GM23338 (cell line): Measurements from ENCODE around the gene DLG2. TPM values are rescaled to one million over a fixed set of nuclear protein-coding genes. Genes with fewer than 3 reads are reported as not detected.

Experiments used
- ATAC-seq: fragments of 200-7000 bp; cut with Tn5 transposase; 3 replicates; pipeline ENCODE4 v1.9.1; 2020
- DNase-seq: peaks from one replicate; pipeline ENCODE4 v3.0.0-alpha.2; 2015; ENCODE audit warnings: low spot score
- H2AFZ ChIP-seq: fragments of 200-600 bp; sonication (generic); 2 replicates; pipeline ENCODE4 v1.8.0; 2016; ENCODE audit warnings: antibody characterized with exemption, mild to moderate bottlenecking, moderate library complexity
- H3F3A ChIP-seq: fragments of 200-600 bp; sonication (generic); replicated peaks from 2 replicates; pipeline ENCODE4 v1.8.0; 2017; ENCODE audit warnings: antibody characterized with exemption, mixed run types, low read depth
- H3K27ac ChIP-seq: fragments of 200-600 bp; sonication (generic); 2 replicates; pipeline ENCODE4 v1.6.1; 2016; ENCODE audit warnings: low read depth
- H3K27me3 ChIP-seq: fragments of 200-600 bp; sonication (generic); 2 replicates; pipeline ENCODE4 v1.8.0; 2016; ENCODE audit warnings: mild to moderate bottlenecking, mixed run types, moderate library complexity; ENCODE audit not compliant: insufficient read depth
- H3K36me3 ChIP-seq: fragments of 200-600 bp; sonication (generic); 2 replicates; pipeline ENCODE4 v1.8.0; 2016; ENCODE audit warnings: mild to moderate bottlenecking; ENCODE audit not compliant: insufficient read depth
- H3K4me1 ChIP-seq: fragments of 200-600 bp; sonication (generic); 2 replicates; pipeline ENCODE4 v1.8.0; 2016; ENCODE audit warnings: mild to moderate bottlenecking, moderate library complexity; ENCODE audit not compliant: insufficient read depth
- H3K4me2 ChIP-seq: fragments of 200-600 bp; sonication (generic); 2 replicates; pipeline ENCODE4 v1.7.1; 2017; ENCODE audit warnings: mixed run types
- H3K4me3 ChIP-seq: fragments of 200-600 bp; sonication (generic); 2 replicates; pipeline ENCODE4 v1.6.1; 2016; ENCODE audit warnings: mixed run types
- H3K79me2 ChIP-seq: fragments of 200-600 bp; sonication (generic); replicated peaks from 2 replicates; pipeline ENCODE4 v1.8.0; 2017; ENCODE audit warnings: mild to moderate bottlenecking; ENCODE audit not compliant: insufficient read depth
- H3K9me2 ChIP-seq: fragments of 200-600 bp; sonication (generic); 2 replicates; pipeline ENCODE4 v1.8.0; 2017; ENCODE audit not compliant: insufficient read depth
- H4K20me1 ChIP-seq: fragments of 200-600 bp; sonication (generic); replicated peaks from 2 replicates; pipeline ENCODE4 v1.8.0; 2017; ENCODE audit warnings: mild to moderate bottlenecking; ENCODE audit not compliant: insufficient read depth
- H3K27ac Mint-ChIP-seq: 2 replicates; pipeline ENCODE4 v1.8.0; 2020; ENCODE audit warnings: inconsistent platforms, mild to moderate bottlenecking, moderate library complexity, mixed read lengths
- H3K27me3 Mint-ChIP-seq: 3 replicates; pipeline ENCODE4 v1.8.0; 2022; ENCODE audit warnings: low read depth, mild to moderate bottlenecking, moderate library complexity, mixed read lengths, inconsistent platforms; ENCODE audit not compliant: insufficient read depth, poor library complexity
- H3K36me3 Mint-ChIP-seq: 3 replicates; pipeline ENCODE4 v1.8.0; 2021; ENCODE audit warnings: low read depth, mild to moderate bottlenecking, inconsistent platforms, moderate library complexity, mixed read lengths
- H3K4me1 Mint-ChIP-seq: 3 replicates; pipeline ENCODE4 v1.8.0; 2020; ENCODE audit warnings: mild to moderate bottlenecking, inconsistent platforms, mixed read lengths
- H3K4me3 Mint-ChIP-seq: 3 replicates; pipeline ENCODE4 v1.8.0; 2021; ENCODE audit warnings: moderate library complexity, mild to moderate bottlenecking, inconsistent platforms, mixed read lengths
- H3K9me3 Mint-ChIP-seq: 3 replicates; pipeline ENCODE4 v1.8.0; 2020; ENCODE audit warnings: moderate library complexity, mild to moderate bottlenecking, inconsistent platforms, mixed read lengths
- CTCF ChIP-seq, 2 experiments: fragments of 200-600 bp in 1 of 2; sonication (generic) in 1 of 2; conservative IDR thresholded peaks; 2 replicates each; pipeline versions ENCODE4 v1.5.1 to v1.6.1; 2016 to 2017; ENCODE audit warnings: antibody characterized with exemption in 2 of 2, low read depth in 2 of 2, mild to moderate bottlenecking in 2 of 2, moderate library complexity in 1 of 2
- EZH2phosphoT487 ChIP-seq: fragments of 200-600 bp; sonication (generic); IDR thresholded peaks from one replicate; pipeline ENCODE4 v1.8.1; 2018; ENCODE audit warnings: antibody characterized with exemption; ENCODE audit not compliant: unreplicated experiment
- JUNB ChIP-seq: IDR thresholded peaks from one replicate; pipeline ENCODE4 v1.6.1; 2016; ENCODE audit warnings: antibody characterized with exemption; ENCODE audit not compliant: unreplicated experiment
- NANOG ChIP-seq: IDR thresholded peaks from 2 replicates; pipeline ENCODE4 v1.6.1; 2016; ENCODE audit warnings: antibody characterized with exemption, borderline replicate concordance
- POLR2AphosphoS5 ChIP-seq: IDR thresholded peaks from 2 replicates; pipeline ENCODE4 v1.6.1; 2016; ENCODE audit warnings: antibody characterized with exemption, low read depth
- REST ChIP-seq: IDR thresholded peaks from one replicate; pipeline ENCODE4 v1.6.1; 2018; ENCODE audit warnings: antibody characterized with exemption; ENCODE audit not compliant: unreplicated experiment
- ZNF114 ChIP-seq: fragments of 250-450 bp; sonication (Bioruptor Pico); IDR thresholded peaks from 2 replicates; pipeline ENCODE4 v1.5.0; 2020; ENCODE audit warnings: mild to moderate bottlenecking, moderate library complexity
- ZNF462 ChIP-seq: fragments of 250-450 bp; sonication (Bioruptor Pico); IDR thresholded peaks from 2 replicates; pipeline ENCODE4 v1.5.0; 2020; ENCODE audit warnings: mild to moderate bottlenecking, moderate library complexity
- polyA plus RNA-seq: library from polyadenylated mRNA; unstranded; fragments of >200 nt; fragmentation: Nextera tagmentation; extraction: Ambion mirVana; gene quantifications from 2 replicates; pipeline ENCODE4 v1.2.1, GENCODE V29; 2016
- total RNA-seq: library from RNA; depleted of rRNA; stranded (reverse); fragments of >200 nt; shearing (Covaris generic); gene quantifications from 2 replicates; pipeline ENCODE4 v1.2.3, GENCODE V29; 2014

The DLG2 gene
- total and polyA plus RNA-seq, 2 experiments from 2014 or later = 19.8 to 21.5 TPM

GRCh38 chr11:83680321-83680720 lies 1946.8 kb downstream of the DLG2 start:
- H3K4me3 ChIP-seq = no peak overlapping the region
- H3K4me2 ChIP-seq = peak overlapping the region; percentile 56
- ATAC-seq = no peak; the same call in 2 of the 3 replicates
- DNase-seq = no peak
- H3K4me1 ChIP-seq = peaks cover 27% of the 10 kb centered on the region
- no peak overlapping the region for H3K27ac ChIP-seq
- no peak for TF ChIP-seq NANOG
- no peak for TF ChIP-seq ZNF462 (CRISPR knock-in tag)
- TF ChIP-seq REST = no peak
- no peak for TF ChIP-seq EZH2phosphoT487
- no peak for TF ChIP-seq CTCF (conservative IDR thresholded peaks at IDR 0.05; ENCODE audit: low read depth in 2 of 2)
- TF ChIP-seq POLR2AphosphoS5 = no peak
- TF ChIP-seq ZNF114 (CRISPR knock-in tag) = no peak
- no peak for TF ChIP-seq JUNB
- Mint-ChIP-seq H3K27me3 (no peaks in the 10 kb centered on the region), H3K4me3 (no peak overlapping the region), H3K36me3 (no peaks in the 10 kb centered on the region), H3K9me3 (no peaks in the 10 kb centered on the region), H3K4me1 (peaks cover 25% of the 10 kb centered on the region), H3K27ac (no peak overlapping the region)
- no peaks in the 10 kb centered on the region for H3K27me3 ChIP-seq
- H3F3A ChIP-seq = no peaks in the 10 kb centered on the region
- no peaks in the 10 kb centered on the region for H4K20me1 ChIP-seq
- H3K9me2 ChIP-seq = no peaks in the 10 kb centered on the region
- H3K79me2 ChIP-seq = 0 out of 2 replicates have a peak, but pooled peaks cover 5% of the 10 kb centered on the region
- no peak overlapping the region for H2AFZ ChIP-seq
- no peaks in the 10 kb centered on the region for H3K36me3 ChIP-seq
